NCI-H2107 (cell line): ENCODE results near the gene USP13.

Experiments used
- DNase-seq: peaks from one replicate; lab custom pipeline; 2025; lab: John Stamatoyannopoulos, UW

Gene USP13

GRCh38 chr3:179700716-179701115 is 47.9 kb downstream of the USP13 start:
- no peak for DNase-seq

- DNase-seq: no peak
Measured at GRCh38 chr3:179701176-179701827, 48.5 kb downstream of the USP13 start.

- no peak for DNase-seq
Measured at GRCh38 chr3:179702271-179702947, 49.6 kb downstream of the USP13 start.

GRCh38 chr3:179703816-179704215 is 51.0 kb downstream of the USP13 start:
- no peak for DNase-seq

DNA sequence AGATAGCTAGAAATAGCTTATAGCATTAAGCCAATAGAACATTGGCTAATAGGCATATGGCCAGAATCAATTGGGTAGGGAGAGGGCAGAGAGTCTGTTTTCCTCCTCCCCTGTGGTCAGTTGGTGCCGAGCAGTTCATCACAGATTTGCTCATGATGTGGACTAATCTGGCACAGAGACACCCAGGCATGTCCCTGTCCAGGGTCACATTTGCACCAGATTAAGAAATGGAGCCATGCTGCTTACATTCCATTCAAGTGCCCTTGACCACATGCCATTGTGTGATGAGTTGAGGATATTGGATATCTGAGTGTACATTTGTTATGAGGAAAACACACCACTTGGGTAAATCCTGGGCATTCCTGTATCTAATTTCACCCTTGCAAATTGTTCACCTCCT is 53.4 kb downstream of the USP13 start:
- DNase-seq: no peak

GRCh38 chr3:179710079-179710478 is 57.2 kb downstream of the USP13 start:
- no peak for DNase-seq

DNA sequence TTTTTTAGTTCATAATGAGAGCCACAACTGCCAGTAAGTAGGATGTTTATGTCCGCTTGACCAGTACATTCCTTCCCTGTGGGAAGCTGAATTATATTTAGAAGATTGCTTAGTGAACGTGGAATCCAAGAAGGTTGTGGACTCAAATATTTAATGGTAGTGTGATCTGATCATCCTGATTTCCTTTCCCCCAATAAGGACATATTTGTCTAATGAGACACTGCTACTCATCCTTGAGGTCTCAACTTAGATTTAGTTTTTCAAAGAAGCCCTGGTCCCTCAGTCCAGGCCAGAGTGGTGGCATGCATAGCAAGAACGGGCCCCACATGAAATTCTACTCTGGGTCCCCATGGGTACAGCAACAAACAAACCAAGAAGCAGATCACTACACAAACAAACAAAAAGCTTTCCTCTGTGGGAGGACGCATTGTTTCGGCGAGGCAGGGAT is 60.8 kb downstream of the USP13 start:
- no peak for DNase-seq

DNA sequence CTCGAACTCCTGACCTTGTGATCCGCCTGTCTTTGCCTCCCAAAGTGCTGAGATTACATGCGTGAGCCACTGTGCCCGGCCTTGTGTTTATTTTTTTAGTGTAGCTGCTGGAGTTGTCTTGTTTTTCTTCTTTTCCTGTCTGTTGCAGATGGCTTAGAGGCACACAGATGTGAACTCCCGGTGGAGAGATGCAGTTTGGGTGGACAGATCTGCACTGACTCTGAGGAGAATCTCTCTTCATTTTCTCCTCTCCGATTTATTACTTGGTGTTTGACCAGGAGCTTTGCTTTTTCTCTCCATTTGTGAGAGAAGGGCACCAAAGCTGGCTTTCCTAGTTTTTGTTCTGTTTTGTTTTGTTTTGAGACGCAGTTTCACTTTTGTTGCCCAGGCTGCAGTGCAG is 62.7 kb downstream of the USP13 start:
- no peak for DNase-seq

DNA sequence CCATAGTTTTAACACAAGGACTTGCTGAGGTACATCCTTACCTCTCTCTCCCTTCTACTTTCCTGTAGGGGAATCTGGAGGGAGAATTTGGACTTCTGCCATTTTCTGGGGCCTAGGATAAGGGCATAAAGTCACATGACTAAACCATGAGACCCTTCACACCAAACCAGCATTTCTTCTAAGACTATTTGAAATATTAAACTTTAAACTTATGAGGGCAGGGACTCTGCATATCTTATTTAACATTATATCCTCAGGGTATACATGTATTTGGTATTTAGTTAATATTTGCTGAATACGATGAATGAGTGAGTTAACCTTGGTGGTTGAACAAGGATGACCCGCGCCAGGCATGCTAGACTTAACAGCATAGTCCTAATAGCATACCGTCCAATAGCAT is 63.4 kb downstream of the USP13 start:
- no peak for DNase-seq

DNA sequence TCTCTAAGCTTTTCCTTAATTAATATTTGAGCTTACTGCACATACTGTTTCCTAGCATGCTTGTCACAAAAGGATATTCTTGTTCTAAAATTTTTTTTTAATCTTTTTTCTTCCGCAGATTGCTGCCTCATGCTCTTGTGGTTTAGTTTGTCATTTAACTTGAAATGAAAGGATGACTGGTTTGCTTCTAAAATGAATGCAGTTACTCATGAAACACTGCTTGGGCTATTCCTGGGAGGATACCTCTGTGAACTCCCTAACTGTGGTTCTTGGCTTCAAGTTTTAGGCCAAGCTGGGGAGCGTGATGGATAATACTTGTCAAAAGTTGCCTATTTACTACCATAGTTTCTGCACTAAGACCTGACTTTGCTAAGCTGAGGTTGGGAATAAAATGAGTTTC is 64.0 kb downstream of the USP13 start:
- no peak for DNase-seq

DNA sequence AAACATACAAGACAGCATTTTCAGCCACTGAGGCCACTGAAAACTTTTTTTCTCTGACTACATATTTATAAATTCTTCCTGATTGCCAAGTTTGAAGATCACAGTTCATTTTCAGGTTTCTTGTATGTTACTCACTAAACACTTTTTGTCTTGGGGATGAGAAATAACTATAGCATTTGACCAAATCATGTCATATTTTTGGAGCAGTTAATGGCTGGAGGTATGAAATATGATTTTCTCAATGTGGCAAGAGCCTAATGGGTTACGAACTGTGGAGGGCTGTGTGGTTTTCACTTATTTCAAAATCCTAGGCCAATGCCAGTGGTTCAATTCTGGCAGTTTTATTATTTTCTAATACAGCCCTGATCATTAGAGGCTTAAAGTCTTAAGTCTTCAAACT is 64.4 kb downstream of the USP13 start:
- DNase-seq: no peak

DNA sequence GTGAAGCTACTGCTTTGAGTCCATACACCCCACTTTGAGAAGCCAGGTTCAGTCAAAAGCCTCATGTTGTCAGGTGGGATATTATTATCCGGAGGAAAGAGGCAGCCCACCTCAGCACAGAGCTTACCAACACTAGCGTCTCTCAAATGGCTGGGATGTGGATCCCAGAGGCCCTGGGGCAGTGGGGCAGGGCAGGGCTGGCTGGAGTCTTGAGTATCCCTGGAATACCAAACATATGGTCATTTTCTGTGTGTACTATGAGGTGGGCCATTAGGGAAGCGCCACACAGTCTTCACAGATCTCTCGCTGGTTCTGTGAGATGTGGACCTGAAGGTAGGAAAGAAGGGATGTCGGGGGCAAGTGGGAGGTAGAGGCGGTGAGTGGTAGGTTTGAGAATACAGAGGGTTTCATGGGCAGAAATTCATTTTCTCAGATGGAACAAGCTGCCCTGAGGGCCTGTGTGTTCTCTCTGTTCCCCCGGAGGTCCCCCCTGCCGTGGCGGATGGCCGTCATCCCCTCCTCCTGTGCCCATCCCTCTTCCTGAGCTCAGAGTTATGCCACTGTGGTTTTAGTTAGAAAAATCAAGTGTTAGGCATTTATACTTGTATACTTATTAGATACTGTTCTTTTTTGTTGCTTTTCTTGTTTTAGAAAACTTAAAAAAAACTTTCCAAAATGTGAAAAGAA is 66.4 kb downstream of the USP13 start:
- no peak for DNase-seq

DNA sequence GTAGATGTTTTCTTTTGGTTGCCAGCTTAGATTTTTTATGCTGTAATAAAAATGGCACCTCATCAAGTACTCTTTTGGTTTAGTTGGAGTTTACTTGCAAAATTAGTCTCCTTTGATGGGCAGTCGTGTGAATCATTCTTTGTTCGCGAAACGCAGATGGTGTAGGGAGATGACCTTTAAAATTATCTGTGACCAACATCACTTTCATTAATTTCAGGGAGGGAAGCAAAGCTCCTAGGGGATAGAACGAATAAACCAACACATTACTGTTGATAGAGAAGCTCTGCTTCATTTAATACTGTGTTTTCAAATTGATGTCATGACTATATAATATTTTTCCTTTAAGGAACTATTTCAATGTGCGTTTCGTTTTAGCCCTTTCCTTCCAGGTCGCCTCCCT is 67.4 kb downstream of the USP13 start:
- no peak for DNase-seq

DNA sequence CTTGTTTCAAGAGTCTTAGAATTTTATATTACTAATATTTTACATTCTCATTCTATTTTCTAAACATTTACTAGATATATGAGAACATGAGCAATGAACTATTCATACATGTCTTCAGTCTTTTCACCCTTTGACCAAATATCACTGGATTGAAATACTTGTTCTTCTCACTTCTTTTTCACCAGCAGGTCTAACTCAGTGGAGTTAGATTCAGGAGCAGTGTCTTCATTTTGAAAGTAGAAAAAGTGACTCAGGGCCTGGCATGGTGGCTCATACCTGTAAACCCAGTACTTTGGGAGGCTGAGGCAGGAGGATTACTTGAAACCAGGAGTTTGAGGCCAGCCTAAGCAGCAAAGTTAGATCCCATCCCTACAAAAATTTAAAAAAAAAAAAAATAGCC is 70.8 kb downstream of the USP13 start:
- DNase-seq: no peak

DNA sequence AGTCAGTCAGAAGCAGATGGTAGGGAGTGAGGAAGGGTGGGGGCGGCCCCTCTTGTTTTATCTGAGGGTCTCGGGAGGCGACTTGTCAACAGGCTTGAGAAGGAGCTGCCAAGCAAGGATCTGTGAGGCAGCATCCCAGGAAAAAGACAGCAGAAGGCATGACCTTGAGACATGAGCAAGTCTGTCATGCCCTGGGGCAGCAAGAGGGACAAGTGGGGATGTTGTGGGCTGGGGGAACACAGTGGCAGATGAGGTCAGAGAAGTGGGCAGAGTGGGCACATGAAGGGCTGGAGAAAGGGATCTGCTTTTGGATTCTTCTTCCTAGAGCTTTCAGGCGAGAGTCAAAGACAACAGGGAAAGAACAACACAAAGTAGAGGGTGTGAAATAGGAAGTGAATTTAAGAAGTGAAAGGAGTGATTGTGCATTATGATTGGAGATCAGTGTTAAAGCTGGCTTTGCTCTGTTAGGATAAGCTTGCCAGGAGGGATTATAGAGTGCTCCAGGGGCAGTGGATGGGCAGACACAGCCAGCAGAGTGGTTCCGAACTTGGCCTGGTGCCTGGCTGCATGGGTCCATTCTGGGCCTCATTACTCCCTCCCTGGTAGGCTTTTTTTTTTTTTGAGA is 73.3 kb downstream of the USP13 start:
- no peak for DNase-seq

GRCh38 chr3:179729086-179729485 is 76.2 kb downstream of the USP13 start:
- DNase-seq: no peak

DNA sequence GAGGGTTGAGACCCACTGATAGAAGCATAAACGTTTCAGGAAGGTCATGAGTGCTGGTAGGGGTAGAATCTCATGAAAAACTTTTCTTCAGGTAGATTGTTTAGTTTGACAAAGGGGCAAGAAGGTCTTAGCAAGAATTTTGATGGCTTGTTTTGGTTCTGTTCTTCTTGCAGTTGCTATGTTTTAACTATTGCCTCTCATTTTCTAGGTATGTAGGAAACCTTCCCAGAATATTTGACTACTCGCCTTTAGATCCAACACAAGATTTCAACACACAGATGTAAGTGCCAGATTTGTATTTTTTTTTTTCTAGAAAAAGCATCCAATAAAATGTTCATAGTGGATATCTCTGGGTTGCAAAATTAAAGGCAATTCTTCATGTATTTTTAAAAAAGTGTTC is 77.1 kb downstream of the USP13 start:
- DNase-seq: no peak

GRCh38 chr3:179730506-179730905 is 77.7 kb downstream of the USP13 start:
- no peak for DNase-seq

- DNase-seq: no peak
Measured at GRCh38 chr3:179731544-179731943, 78.7 kb downstream of the USP13 start.

- no peak for DNase-seq
Measured at GRCh38 chr3:179732661-179733348, 80.0 kb downstream of the USP13 start.

DNA sequence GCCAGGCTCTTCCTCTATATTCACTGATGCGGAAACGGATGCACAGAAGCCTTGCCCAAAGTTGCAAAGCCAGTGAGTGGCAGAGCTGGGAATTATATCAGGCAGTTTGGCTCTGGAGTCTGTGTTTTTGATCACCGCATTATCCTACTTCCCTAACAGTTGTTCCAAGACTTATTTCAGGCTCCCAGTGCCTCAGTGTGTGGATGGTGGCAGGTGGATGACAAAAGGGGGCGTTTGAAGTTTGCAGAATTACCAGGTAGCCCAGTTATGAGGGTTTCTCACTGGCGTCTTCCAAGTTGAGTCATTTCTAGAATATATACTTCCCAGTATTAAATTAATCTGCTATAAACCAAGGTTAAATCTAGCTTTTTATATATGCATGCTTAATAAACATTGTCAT is 81.0 kb downstream of the USP13 start:
- DNase-seq: no peak
